SU-DHL-6 (cell line): ENCODE measurements around the gene EIF2AK2.
A peak's percentile ranks its signal among the peaks of the same experiment; 100 is the strongest.

Experiments used
- H2AFZ ChIP-seq: fragments of 200-600 bp; sonication (generic); 2 replicates; pipeline ENCODE4 v1.6.1; 2014; ENCODE audit warnings: low read depth, mild to moderate bottlenecking, moderate library complexity, mixed read lengths, antibody characterized with exemption, low read length; ENCODE audit not compliant: severe bottlenecking
- H3F3A ChIP-seq: fragments of 200-600 bp; shearing (Covaris generic); 2 replicates; pipeline ENCODE4 v1.6.0; 2016; ENCODE audit warnings: antibody characterized with exemption, mild to moderate bottlenecking; ENCODE audit not compliant: insufficient read depth
- H3K27ac ChIP-seq: fragments of 200-600 bp; sonication (generic); 2 replicates; pipeline ENCODE4 v1.5.1; 2016; ENCODE audit warnings: low read depth, mild to moderate bottlenecking, low read length, moderate library complexity, mixed read lengths
- H3K27me3 ChIP-seq: fragments of 200-600 bp; sonication (generic), shearing (Covaris generic); 2 replicates; pipeline ENCODE4 v1.6.0; 2014; ENCODE audit warnings: mild to moderate bottlenecking, low read length
- H3K36me3 ChIP-seq: fragments of 200-600 bp; sonication (generic); 2 replicates; pipeline ENCODE4 v1.6.1; 2014; ENCODE audit warnings: mild to moderate bottlenecking, low read length, mixed read lengths
- H3K4me2 ChIP-seq: fragments of 300-600, 200-600 bp; shearing (Covaris generic), sonication (generic); 2 replicates; pipeline ENCODE4 v1.6.0; 2014; ENCODE audit warnings: low read length, low read depth, mild to moderate bottlenecking; ENCODE audit not compliant: poor library complexity, severe bottlenecking
- H3K4me3 ChIP-seq: fragments of 200-600 bp; sonication (generic); 2 replicates; pipeline ENCODE4 v1.5.1; 2014; ENCODE audit warnings: antibody characterized with exemption, low read length, mild to moderate bottlenecking, mixed read lengths; ENCODE audit not compliant: insufficient read depth, poor library complexity, severe bottlenecking
- H3K79me2 ChIP-seq: fragments of 200-600 bp; sonication (generic); 2 replicates; pipeline ENCODE4 v1.6.1; 2014; ENCODE audit warnings: mild to moderate bottlenecking, low read length, moderate library complexity; ENCODE audit not compliant: insufficient read depth
- H3K9ac ChIP-seq: fragments of 200-600 bp; sonication (generic); 2 replicates; pipeline ENCODE4 v1.7.0; 2014; ENCODE audit warnings: mild to moderate bottlenecking, low read length
- H3K9me2 ChIP-seq: fragments of 200-600 bp; sonication (generic); replicated peaks from 2 replicates; pipeline ENCODE4 v1.6.1; 2014; ENCODE audit warnings: low read length; ENCODE audit not compliant: insufficient read depth
- H3K9me3 ChIP-seq: fragments of 200-600 bp; sonication (generic); 2 replicates; pipeline ENCODE4 v1.6.1; 2014; ENCODE audit warnings: low read length, mixed read lengths; ENCODE audit not compliant: insufficient read depth
- H4K20me1 ChIP-seq: fragments of 200-600 bp; sonication (generic); 2 replicates; pipeline ENCODE4 v1.6.1; 2014; ENCODE audit warnings: low read depth, mild to moderate bottlenecking, antibody characterized with exemption, low read length, moderate library complexity, mixed read lengths
- CTCF ChIP-seq: fragments of 200-600 bp; sonication (generic); IDR thresholded peaks from one replicate; pipeline ENCODE4 v1.5.1; 2017; ENCODE audit warnings: antibody characterized with exemption, mild to moderate bottlenecking, low read length, moderate library complexity; ENCODE audit not compliant: insufficient read depth, poor library complexity, severe bottlenecking
- EZH2phosphoT487 ChIP-seq: fragments of 200-600 bp; sonication (generic), shearing (Covaris generic); conservative IDR thresholded peaks from 2 replicates; pipeline ENCODE4 v1.6.1; 2018; ENCODE audit warnings: mild to moderate bottlenecking, antibody characterized with exemption, low read length, moderate library complexity, mixed read lengths

Gene EIF2AK2

GRCh38 chr2:37080266-37080665, 76.5 kb downstream of the EIF2AK2 start:
- Histone ChIP-seq H2AFZ (no peak overlapping the region), H3K4me3 (no peak overlapping the region), H3K27ac (no peak overlapping the region), H3K27me3 (no peaks in the 10 kb centered on the region), H3K79me2 (peaks cover 12% of the 10 kb centered on the region; the same call in 1 of the 2 replicates), H3K9me2 (no peaks in the 10 kb centered on the region), H3K9me3 (no peaks in the 10 kb centered on the region), H3K9ac (no peak overlapping the region), H3F3A (no peaks in the 10 kb centered on the region), H4K20me1 (no peaks in the 10 kb centered on the region), H3K36me3 (peaks cover 20% of the 10 kb centered on the region), H3K4me2 (peak overlapping the region; percentile 32)
- no peak for TF ChIP-seq CTCF
- no peak for TF ChIP-seq EZH2phosphoT487

GRCh38 chr2:37070931-37071330, 85.8 kb downstream of the EIF2AK2 start:
- no peaks in the 10 kb centered on the region for H3K79me2 ChIP-seq
- no peaks in the 10 kb centered on the region for H3K9me2 ChIP-seq
- no peaks in the 10 kb centered on the region for H4K20me1 ChIP-seq
- H3K36me3 ChIP-seq, result peaks cover 28% of the 10 kb centered on the region
- H3F3A ChIP-seq, result no peaks in the 10 kb centered on the region
- H2AFZ ChIP-seq, result no peak overlapping the region
- H3K27ac ChIP-seq, result no peak overlapping the region
- H3K4me2 ChIP-seq, result no peak overlapping the region
- no peaks in the 10 kb centered on the region for H3K9me3 ChIP-seq
- no peak for TF ChIP-seq EZH2phosphoT487
- no peak for TF ChIP-seq CTCF
- no peaks in the 10 kb centered on the region for H3K27me3 ChIP-seq
- H3K4me3 ChIP-seq, result no peak overlapping the region
- no peak overlapping the region for H3K9ac ChIP-seq

- Histone ChIP-seq H3K9me2 (no peaks in the 10 kb centered on the region), H2AFZ (no peak overlapping the region), H4K20me1 (no peaks in the 10 kb centered on the region), H3K27me3 (no peaks in the 10 kb centered on the region), H3K4me2 (no peak overlapping the region), H3K9ac (no peak overlapping the region), H3K36me3 (peaks cover 23% of the 10 kb centered on the region), H3K4me3 (no peak overlapping the region), H3K9me3 (no peaks in the 10 kb centered on the region), H3K79me2 (no peaks in the 10 kb centered on the region), H3K27ac (no peak overlapping the region), H3F3A (no peaks in the 10 kb centered on the region)
- TF ChIP-seq EZH2phosphoT487 (no peak), CTCF (no peak)
These were observed 88.1 kb downstream of the EIF2AK2 start for GRCh38 chr2:37068686-37069085.
